A549 treated with AZD9567 at 1 μM for 4 hours (cell line): ENCODE results near the gene CNIH3. TPM values are rescaled to one million over a fixed set of nuclear protein-coding genes. Genes with fewer than 3 reads are reported as not detected.

Experiments used
- total RNA-seq: library from RNA; stranded (reverse); fragments of 200-300 nt; extraction: Qiagen RNA extraction; gene quantifications from 5 replicates; pipeline ENCODE4 v1.2.3, GENCODE V29; 2022; ENCODE audit not compliant: insufficient read depth

The CNIH3 gene
- total RNA-seq, result 0.51 to 3.5 TPM (median 0.60 TPM) in 5 replicates

GRCh38 chr1:224615861-224616755 lies at the start of gene CNIH3:
TSS of gene CNIH3 (plus strand) at chr1:224616317. CDS start at chr1:224617175, 858 bp downstream.

Other genes with a start within 250 kb of the CNIH3 start
- 33.9 to 51.2 TPM (median 39.2 TPM) in 5 replicates for gene WDR26, start 181.5 kb upstream of the CNIH3 start, total RNA-seq